ENCODE measurements around the gene TBC1D21.

- no peak for TF ChIP-seq GATA2 (IDR thresholded peaks at IDR 0.05; ENCODE audit: low read depth, low read length)
- no peak for TF ChIP-seq GATA3 (IDR thresholded peaks at IDR 0.05; ENCODE audit: low read depth, low read length)
Measured at GRCh38 chr15:73832657-73833056, 40.7 kb upstream of the TBC1D21 start.

All from SH-SY5Y (cell line).